HG02885 (cell line): ENCODE results near the gene OR4C11.

ENCODE experiments used
- ATAC-seq: cut with Tn5 transposase; IDR thresholded peaks from one replicate; pipeline ENCODE4 v1.9.1; 2021; ENCODE audit warnings: mild to moderate bottlenecking; ENCODE audit not compliant: unreplicated experiment, poor library complexity

Gene OR4C11

DNA sequence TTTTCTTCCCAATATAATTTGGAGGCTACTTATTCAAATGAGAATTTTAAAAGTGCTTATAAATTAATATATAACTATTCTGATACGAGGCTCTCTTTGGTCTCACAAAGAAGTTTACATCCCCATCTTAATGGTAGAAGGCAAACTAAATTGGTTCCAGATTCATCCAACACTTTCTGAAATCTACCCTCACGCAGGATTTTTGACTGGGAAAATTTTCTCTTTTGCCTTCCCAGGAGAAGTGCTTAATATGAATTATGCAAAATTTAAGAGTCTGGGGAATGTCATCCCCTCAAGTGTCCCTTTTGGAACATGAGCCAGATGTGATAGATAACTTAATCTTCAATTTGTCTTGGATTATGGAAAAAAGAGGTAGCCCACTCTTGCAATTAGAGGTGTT lies at the start of gene OR4C11:
Gene OR4C11, minus strand, starts transcription at position 101 of the 400 bp plus-strand sequence. CDS start 3,272 bp downstream, outside the sequence.
- no peak for ATAC-seq

- no peak for ATAC-seq
Observed at GRCh38 chr11:55655096-55655495, 47.7 kb upstream of the OR4C11 start.

DNA sequence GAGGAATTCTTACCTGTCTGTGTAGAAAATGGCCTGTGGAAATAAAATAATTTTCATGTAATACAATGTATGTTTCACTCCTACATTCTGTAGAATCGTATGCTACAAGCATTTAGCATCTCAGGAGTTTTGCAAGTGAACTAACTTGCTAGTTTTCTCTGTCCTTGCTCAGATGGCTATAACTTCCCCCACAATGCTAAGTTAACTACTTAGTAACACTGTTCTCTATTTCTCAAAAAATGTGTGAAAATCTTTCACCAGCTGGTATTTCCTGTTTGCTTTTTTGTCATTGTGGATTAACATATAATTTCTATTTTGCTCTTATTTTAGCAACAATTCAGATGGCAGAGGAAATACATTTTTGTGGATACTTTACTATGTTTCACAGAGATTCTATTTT lies 45.1 kb upstream of the OR4C11 start:
- ATAC-seq: no peak

- ATAC-seq: no peak
Observed at GRCh38 chr11:55648027-55648426, 40.6 kb upstream of the OR4C11 start, which contains the start of gene OR4S2. Gene OR4S2, plus strand, starts transcription at chr11:55648327. Its CDS starts 2,577 bp downstream, at chr11:55650904.

GRCh38 chr11:55634813-55635212 lies 27.4 kb upstream of the OR4C11 start, which contains the start of gene OR4P4:
Gene OR4P4, plus strand, starts transcription at chr11:55635113.
- ATAC-seq: no peak

GRCh38 chr11:55624531-55624930 lies 17.1 kb upstream of the OR4C11 start:
- no peak for ATAC-seq

GRCh38 chr11:55572548-55572947 lies 34.9 kb downstream of the OR4C11 start:
- ATAC-seq: no peak

DNA sequence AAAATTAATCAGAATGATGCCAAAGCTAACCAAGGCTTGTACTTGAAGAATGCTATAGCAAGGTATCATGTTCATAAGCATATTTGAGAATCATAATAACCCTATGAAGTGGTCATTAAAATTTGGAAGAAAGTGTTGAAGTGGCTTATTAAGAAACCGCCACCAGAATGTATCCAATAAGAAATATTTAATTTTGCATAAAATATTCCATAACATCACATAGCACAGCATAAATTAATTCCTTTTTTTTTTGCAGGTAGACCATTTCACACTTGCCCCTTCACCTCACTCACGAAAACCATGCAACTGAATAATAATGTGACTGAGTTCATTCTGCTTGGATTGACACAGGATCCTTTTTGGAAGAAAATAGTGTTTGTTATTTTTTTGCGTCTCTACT lies 35.6 kb downstream of the OR4C11 start, which contains the start of gene OR4C16:
Gene OR4C16, plus strand, starts transcription at position 301 of the 400 bp plus-strand sequence. Its CDS starts 0 bp downstream, at position 301.
- ATAC-seq: no peak

GRCh38 chr11:55554169-55554568 lies 53.3 kb downstream of the OR4C11 start, which contains the start of gene OR4C15:
Gene OR4C15, plus strand, starts transcription at chr11:55554469. Its CDS starts 0 bp downstream, at chr11:55554469.
- ATAC-seq: no peak
